Upper lobe of right lung (tissue), 1 donor: ENCODE data around the gene CC2D2B. TPM values are rescaled to one million over a fixed set of nuclear protein-coding genes. Genes with fewer than 3 reads are reported as not detected.

ENCODE experiments used
- ATAC-seq: fragments of 200-7000 bp; cut with Tn5 transposase; one replicate; pipeline ENCODE4 v1.9.1; 2020; ENCODE audit warnings: mild to moderate bottlenecking, moderate library complexity
- DNase-seq: peaks from one replicate; pipeline ENCODE4 v3.0.0-alpha.2; 2020
- H3K27ac ChIP-seq: fragments of 200-600 bp; one replicate; pipeline ENCODE4 v1.8.0; 2022
- H3K27me3 ChIP-seq: fragments of 200-600 bp; one replicate; pipeline ENCODE4 v1.8.0; 2022; ENCODE audit warnings: mild to moderate bottlenecking
- H3K36me3 ChIP-seq: fragments of 200-600 bp; one replicate; pipeline ENCODE4 v1.8.0; 2022
- H3K4me1 ChIP-seq: fragments of 200-600 bp; one replicate; pipeline ENCODE4 v1.8.0; 2022
- H3K4me3 ChIP-seq: fragments of 200-600 bp; one replicate; pipeline ENCODE4 v1.8.0; 2022; ENCODE audit warnings: mild to moderate bottlenecking
- H3K9me3 ChIP-seq: fragments of 200-600 bp; one replicate; pipeline ENCODE4 v1.8.0; 2022
- CTCF ChIP-seq: fragments of 200-600 bp; IDR thresholded peaks from one replicate; pipeline ENCODE4 v1.8.0; 2022; ENCODE audit warnings: antibody characterized with exemption
- intact Hi-C: fragments of 100-400 bp; cut with DNase I; formaldehyde crosslinking; loops from one replicate; pipeline ENCODE4 v1.11.0; 2022
- total RNA-seq: library from RNA; stranded (reverse); fragmentation: NEBNext Ultra II Directional; extraction: Animal tissue kit (Norgen Biotek cat#: 25700); gene quantifications from one replicate; pipeline ENCODE4 v1.2.1, GENCODE V29; 2021
- donor health status: DM: no; HTN: yes; CAD: no; lungs with severe emphysema.

Gene CC2D2B
- total RNA-seq, 1 donor from 2014 or later, result 2.8 TPM

- no peaks in the 10 kb centered on the region for H3K27me3 ChIP-seq
- no peaks in the 10 kb centered on the region for H3K4me1 ChIP-seq
- no peaks in the 10 kb centered on the region for H3K36me3 ChIP-seq
- H3K9me3 ChIP-seq, result peaks cover 16% of the 10 kb centered on the region
- no peak overlapping the region for H3K4me3 ChIP-seq
- H3K27ac ChIP-seq, result no peak overlapping the region
- ATAC-seq (no peak), DNase-seq (no peak)
- no peak for TF ChIP-seq CTCF
- intact Hi-C loops, result no loop called here
Measured at GRCh38 chr10:95963202-95963990, 55.6 kb downstream of the CC2D2B start.

GRCh38 chr10:95963991-95964389 is 56.2 kb downstream of the CC2D2B start:
- ATAC-seq, result no peak
- Histone ChIP-seq H3K4me3 (no peak overlapping the region), H3K4me1 (no peaks in the 10 kb centered on the region), H3K9me3 (peaks cover 12% of the 10 kb centered on the region), H3K36me3 (no peaks in the 10 kb centered on the region), H3K27ac (no peak overlapping the region), H3K27me3 (no peaks in the 10 kb centered on the region)
- TF ChIP-seq CTCF, result no peak
- no peak for DNase-seq
- intact Hi-C loops, result no loop called here

- Histone ChIP-seq H3K4me3 (no peak overlapping the region), H3K27me3 (no peaks in the 10 kb centered on the region), H3K27ac (no peak overlapping the region), H3K36me3 (no peaks in the 10 kb centered on the region), H3K9me3 (peaks cover 5% of the 10 kb centered on the region), H3K4me1 (no peaks in the 10 kb centered on the region)
- ATAC-seq (no peak), DNase-seq (no peak)
- intact Hi-C loops, result no loop called here
- no peak for TF ChIP-seq CTCF
Measured at GRCh38 chr10:95964756-95965155, 57.0 kb downstream of the CC2D2B start.

GRCh38 chr10:95976362-95977229 is 68.8 kb downstream of the CC2D2B start:
- ATAC-seq (peak; percentile 65), DNase-seq (no peak)
- no peaks in the 10 kb centered on the region for H3K9me3 ChIP-seq
- no peak overlapping the region for H3K27ac ChIP-seq
- no peaks in the 10 kb centered on the region for H3K27me3 ChIP-seq
- no peak overlapping the region for H3K4me3 ChIP-seq
- no peak for TF ChIP-seq CTCF
- H3K4me1 ChIP-seq, result no peaks in the 10 kb centered on the region
- intact Hi-C loops, result no loop called here
- no peaks in the 10 kb centered on the region for H3K36me3 ChIP-seq

GRCh38 chr10:95982200-95982599 is 74.4 kb downstream of the CC2D2B start:
- H3K4me3 ChIP-seq, result no peak overlapping the region
- H3K27me3 ChIP-seq, result no peaks in the 10 kb centered on the region
- no peaks in the 10 kb centered on the region for H3K9me3 ChIP-seq
- no peak for ATAC-seq
- no peaks in the 10 kb centered on the region for H3K36me3 ChIP-seq
- intact Hi-C loops, result no loop called here
- no peaks in the 10 kb centered on the region for H3K4me1 ChIP-seq
- H3K27ac ChIP-seq, result no peak overlapping the region
- TF ChIP-seq CTCF, result no peak
- no peak for DNase-seq
